Measurements from ENCODE around the gene C9orf153.

The C9orf153 gene

DNA sequence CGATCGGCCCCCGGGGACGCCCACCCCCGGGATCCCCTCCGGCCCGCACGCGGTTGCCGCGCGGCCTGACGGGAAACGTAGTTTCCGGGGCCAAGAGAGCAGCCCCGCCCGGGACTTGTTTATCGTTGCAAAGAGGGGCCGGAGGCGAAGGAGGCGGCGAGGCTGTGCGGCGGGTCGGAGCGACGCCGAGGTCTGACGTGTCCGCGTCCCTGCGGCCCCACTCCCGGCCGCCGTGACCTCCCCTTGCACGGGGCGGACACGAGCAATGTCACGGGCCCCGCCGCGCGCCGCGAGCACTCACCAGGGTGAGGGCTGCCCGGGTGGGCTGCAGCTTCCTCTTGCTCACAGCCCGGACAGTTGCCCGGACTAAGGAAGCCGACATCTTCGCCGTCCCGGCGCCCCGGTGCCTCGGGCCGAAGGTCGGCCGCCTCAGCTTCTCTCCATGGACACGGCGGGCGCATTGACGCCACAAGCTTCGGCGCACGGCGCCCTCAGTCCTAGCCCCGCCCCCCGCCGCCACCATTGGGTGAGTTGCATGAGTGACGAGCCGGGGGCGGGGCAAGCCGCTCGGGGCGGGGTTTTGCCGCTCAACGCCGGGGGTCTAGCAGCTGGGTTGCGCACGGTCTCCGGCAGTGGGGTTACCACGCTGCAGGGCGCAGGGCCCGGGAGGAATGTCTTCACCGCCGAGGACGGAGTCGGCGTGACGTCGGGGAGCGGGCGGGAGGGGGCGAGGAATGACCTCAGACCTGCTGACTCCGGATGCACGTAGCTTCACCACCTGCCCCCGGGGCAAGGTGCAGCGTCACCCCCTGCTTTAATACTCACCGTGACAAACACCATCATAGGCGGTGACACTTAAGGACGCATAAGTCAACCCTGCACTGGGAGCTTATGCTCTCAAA is 22.9 kb upstream of the C9orf153 start, which contains the start of gene ISCA1:
TSS of gene ISCA1 (minus strand) at position 462 of the 902 bp plus-strand sequence. CDS start at position 382, 80 bp downstream.
- peak; percentile 93 for DNase-seq (ENCODE audit: extremely low spot score)
- ChIA-PET CTCF (interaction anchor here (0.7 to 1.5 kb wide), 7 partner anchors 17 to 1147 kb away, joined by 3 to 5 read pairs (median 3); no protein-coding TSS in a partner anchor), POLR2A (interaction anchor here (0.5 to 0.9 kb wide), 3 partner anchors 11 to 171 kb away, joined by 3 to 4 read pairs (median 4); no protein-coding TSS in a partner anchor)
- TF ChIP-seq, protein P1, sequence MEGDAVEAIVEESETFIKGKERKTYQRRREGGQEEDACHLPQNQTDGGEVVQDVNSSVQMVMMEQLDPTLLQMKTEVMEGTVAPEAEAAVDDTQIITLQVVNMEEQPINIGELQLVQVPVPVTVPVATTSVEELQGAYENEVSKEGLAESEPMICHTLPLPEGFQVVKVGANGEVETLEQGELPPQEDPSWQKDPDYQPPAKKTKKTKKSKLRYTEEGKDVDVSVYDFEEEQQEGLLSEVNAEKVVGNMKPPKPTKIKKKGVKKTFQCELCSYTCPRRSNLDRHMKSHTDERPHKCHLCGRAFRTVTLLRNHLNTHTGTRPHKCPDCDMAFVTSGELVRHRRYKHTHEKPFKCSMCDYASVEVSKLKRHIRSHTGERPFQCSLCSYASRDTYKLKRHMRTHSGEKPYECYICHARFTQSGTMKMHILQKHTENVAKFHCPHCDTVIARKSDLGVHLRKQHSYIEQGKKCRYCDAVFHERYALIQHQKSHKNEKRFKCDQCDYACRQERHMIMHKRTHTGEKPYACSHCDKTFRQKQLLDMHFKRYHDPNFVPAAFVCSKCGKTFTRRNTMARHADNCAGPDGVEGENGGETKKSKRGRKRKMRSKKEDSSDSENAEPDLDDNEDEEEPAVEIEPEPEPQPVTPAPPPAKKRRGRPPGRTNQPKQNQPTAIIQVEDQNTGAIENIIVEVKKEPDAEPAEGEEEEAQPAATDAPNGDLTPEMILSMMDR (IDR thresholded peaks at IDR 0.05; ENCODE audit: control extremely low read depth, extremely low read depth, low read depth, missing control alignments) = no peak

DNA sequence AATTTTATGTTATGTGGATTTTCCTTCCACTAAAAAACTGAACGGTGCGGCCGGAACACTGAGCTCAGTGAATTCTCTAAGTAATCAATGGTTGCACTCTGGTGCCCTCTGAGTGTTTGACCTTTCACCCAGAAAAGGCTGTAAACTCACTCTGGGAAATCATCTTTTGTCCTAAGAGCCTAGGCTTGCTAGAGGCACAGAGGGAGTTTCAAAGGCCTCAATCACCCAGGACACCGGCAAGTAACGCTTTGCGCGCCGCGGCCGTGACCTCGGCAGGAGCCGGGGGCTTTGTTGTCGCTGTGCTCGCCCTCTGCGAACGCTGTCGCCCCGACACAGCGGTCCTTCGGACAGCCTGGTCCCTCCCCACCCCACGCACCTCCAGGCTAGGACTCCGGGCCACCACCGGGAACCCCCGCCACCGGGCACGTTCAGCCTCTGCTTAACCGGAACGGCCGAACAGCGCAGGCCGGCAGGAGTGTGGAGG is 22.2 kb upstream of the C9orf153 start:
- POLR2A ChIA-PET = no interaction called here
- TF ChIP-seq, protein P1 (IDR thresholded peaks at IDR 0.05; ENCODE audit: control extremely low read depth, extremely low read depth, low read depth, missing control alignments) = no peak
- DNase-seq (ENCODE audit: extremely low spot score) = no peak
- CTCF ChIA-PET = interaction anchor here (1.0 to 1.5 kb wide), 2 partner anchors 79 to 133 kb away, joined by 3 read pairs; no protein-coding TSS in a partner anchor

DNA sequence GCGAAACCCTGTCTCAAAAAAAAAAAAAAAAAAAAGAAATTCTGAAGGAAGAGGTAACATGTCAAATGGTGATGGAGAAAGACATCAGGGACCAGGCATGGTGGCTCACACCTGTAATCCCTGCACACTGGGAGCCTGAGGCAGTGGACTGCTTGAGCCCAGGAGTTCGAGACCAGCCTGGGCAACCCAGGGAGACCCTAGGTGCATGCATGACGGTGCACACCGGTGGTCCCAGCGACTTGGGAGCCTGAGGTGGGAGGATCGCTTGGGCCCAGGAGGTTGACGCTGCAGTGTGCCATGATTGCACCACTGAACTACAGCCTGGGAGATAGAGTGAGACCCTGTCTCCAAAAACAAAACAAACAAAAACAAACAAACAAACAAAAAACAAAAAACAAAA is 21.1 kb upstream of the C9orf153 start:
- TF ChIP-seq, protein P1 (IDR thresholded peaks at IDR 0.05; ENCODE audit: control extremely low read depth, extremely low read depth, low read depth, missing control alignments) = no peak
- DNase-seq (ENCODE audit: extremely low spot score) = no peak
- CTCF ChIA-PET = no interaction called here
- POLR2A ChIA-PET = no interaction called here

DNA sequence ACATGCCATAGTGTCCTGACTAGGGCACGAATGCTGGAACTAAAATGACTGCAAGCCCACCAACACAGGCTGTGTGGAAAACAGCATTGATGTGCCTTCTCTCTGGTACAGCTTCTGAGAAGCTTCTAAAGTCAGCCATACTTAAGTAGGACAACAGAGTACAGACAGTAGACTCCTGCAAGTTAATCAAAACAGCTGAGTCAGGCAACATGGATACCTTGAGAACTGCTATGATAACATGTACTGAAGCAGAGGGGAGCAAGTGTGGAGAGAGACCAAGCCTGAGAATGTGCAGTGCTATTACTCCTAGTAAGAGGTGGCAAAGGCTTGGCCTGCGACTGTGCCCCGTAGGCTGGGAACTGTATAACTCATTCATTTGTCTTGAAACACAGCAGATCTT is 20.4 kb upstream of the C9orf153 start:
- CTCF ChIA-PET = no interaction called here
- POLR2A ChIA-PET = no interaction called here
- DNase-seq (ENCODE audit: extremely low spot score) = no peak
- TF ChIP-seq, protein P1 (IDR thresholded peaks at IDR 0.05; ENCODE audit: control extremely low read depth, extremely low read depth, low read depth, missing control alignments) = no peak

DNA sequence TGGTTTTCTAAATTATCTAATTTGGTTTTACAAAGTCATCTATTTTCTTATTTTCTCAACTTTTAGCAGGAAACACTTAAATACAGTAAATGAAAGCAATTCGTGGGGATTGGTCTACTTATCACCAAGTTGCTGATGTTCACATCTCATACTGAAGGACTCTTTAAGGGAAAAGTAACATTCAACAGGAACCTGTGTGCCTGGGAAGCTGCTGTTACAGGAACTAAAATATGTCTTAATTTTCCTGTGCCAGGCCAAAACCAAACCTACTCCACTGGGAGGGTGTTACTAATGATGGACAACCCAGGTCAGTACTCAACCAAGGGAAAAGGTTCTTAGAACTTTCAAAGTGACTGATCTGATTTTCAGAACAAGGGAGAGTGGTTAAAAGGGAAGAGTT is 17.6 kb upstream of the C9orf153 start:
- TF ChIP-seq, protein P1 (IDR thresholded peaks at IDR 0.05; ENCODE audit: control extremely low read depth, extremely low read depth, low read depth, missing control alignments) = no peak
- POLR2A ChIA-PET = no interaction called here
- CTCF ChIA-PET = interaction anchor here (1.0 to 2.2 kb wide), 5 partner anchors 14 to 77 kb away, joined by 3 to 6 read pairs (median 3); no protein-coding TSS in a partner anchor
- no peak for DNase-seq (ENCODE audit: extremely low spot score)

DNA sequence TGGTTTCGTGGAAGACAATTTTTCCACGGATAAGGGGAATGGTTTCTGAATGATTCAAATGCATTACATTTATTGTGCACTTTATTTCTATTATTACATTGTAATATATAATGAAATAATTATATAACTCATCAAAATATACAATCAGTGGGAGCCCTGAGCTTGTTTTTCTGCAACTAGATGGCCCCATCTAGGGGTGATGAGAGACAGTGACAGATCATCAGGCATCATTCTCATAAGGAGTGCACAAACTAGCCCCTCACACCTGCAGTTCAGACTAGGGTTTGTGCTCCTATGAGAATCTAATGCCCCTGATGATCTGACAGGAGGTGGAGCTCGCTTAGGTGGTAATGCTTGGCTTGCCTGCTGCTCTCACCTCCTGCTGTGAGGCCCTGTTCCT is 16.5 kb upstream of the C9orf153 start:
- DNase-seq (ENCODE audit: extremely low spot score) = no peak
- TF ChIP-seq, protein P1 (IDR thresholded peaks at IDR 0.05; ENCODE audit: control extremely low read depth, extremely low read depth, low read depth, missing control alignments) = no peak
- CTCF ChIA-PET = interaction anchor here (0.9 to 2.2 kb wide), 10 partner anchors 12 to 456 kb away, joined by 3 to 6 read pairs (median 4); partner anchors contain the start of gene C9orf153
- POLR2A ChIA-PET = no interaction called here
